Erythroblast (primary cell): Measurements from ENCODE around the gene OTUB1.
"Not testable (repeated sequence)": the region's sequence is repeated elsewhere in the genome, so short reads cannot be mapped to it uniquely, and the experiment has no call there.

Source experiments
- DNase-seq, 2 experiments: peaks; one replicate each; lab custom pipeline; 2025; lab: John Stamatoyannopoulos, UW
- GATA1 ChIP-seq: IDR thresholded peaks from 2 replicates; pipeline ENCODE4 v1.6.1; 2011; ENCODE audit warnings: low read depth, mild to moderate bottlenecking, control low read depth, low read length, moderate library complexity
- POLR2A ChIP-seq: IDR thresholded peaks from 2 replicates; pipeline ENCODE4 v1.6.1; 2011; ENCODE audit warnings: mild to moderate bottlenecking, low read length

Gene OTUB1

DNA sequence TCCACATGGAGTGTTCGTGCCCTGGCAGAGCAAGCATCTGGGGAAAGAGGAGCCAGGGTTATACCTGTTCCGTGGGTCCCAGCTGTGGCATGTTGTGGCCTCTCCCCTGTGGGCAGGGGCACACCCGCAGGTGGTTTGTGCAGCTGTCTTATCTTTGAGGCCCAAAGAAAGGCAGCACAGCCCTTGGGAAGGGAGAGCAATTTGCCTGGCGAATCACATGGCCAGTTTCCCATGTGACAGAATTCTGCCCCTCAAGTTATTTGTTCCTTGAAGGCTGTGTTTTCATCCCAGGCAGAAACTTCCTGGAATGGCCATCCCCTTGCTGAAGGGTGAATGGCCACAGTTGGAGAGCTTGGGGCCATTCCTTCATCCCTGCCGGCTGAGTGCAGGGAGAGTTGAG, 28.2 kb upstream of the OTUB1 start:
- peak; percentile 19 to 51 for DNase-seq
- TF ChIP-seq GATA1 (no peak), POLR2A (no peak)

DNA sequence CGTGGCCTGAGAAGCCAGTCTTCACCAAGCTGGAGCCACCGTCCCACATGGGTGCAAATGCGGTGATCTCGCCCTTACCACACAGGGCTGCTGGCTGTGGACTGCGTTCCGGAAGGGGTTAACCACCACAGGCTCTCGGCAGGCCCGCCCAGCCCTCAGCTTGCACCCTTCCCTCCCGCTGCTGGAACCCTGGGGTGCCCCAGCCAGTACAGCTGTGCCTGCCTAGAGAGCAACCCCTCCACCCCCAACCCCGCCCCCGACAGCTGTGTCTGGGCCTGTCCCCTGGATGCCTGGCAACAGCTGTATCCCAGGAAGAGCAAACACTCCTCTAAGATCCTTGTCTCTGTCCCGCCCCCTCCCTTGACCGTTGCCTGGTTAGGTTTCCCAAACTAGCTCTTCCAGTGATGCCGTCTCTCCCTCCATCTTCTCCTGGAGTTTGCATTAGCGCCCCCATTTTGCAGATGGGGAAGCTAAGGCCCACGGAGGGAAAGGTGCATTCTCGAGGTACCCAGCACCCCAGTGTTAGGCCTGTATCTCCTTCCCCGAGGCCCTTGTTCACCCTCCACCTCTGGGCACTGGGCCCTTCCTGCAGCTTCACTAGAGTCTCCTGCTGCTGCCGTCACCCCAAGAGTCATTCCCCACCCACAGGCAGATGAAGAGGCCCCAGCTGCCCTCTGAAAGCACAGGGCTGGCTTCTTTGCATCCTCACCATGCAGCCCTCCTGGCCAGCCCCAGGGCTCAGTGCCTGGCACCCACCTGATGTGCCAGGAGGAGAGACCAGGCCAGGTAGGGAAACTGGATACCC, 24.4 kb upstream of the OTUB1 start:
- DNase-seq, result no peak
- TF ChIP-seq POLR2A (no peak), GATA1 (no peak)

DNA sequence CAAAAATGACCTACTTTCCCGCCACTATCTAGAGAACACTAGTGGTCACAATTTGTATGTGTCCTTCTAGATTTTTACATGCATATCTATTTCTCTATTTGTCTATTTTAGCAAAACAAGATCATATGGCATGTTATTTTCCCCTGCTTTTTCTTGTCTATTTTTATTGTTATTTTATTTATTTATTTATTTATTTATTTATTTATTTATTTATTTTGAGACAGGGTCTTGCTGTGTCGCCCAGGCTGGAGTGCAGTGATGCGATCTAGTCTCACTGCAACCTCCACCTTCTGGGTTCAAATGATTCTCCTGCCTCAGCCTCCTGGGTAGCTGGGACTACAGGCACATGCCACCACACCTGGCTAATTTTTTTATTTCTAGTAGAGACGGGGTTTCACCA, 22.3 kb upstream of the OTUB1 start:
- not testable (repeated sequence) for DNase-seq

DNA sequence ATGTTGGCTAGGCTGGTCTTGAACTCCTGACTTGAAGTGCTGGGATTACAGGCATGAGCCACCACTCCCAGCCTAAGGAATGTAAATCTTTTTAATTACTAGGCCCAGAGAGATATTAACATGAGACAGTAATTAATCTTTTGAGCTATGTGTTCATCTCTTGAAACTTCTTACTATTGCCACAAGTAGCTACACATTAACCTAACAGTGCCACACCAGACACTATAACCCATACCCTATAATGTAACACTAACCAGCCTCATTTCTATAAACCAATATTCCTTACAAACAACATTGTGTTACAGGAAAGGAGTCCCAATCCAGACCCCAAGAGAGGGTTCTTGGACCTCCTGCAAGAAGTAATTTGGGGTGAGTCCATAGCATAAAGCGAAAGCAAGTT, 19.8 kb upstream of the OTUB1 start:
- TF ChIP-seq POLR2A, result no peak
- no peak for TF ChIP-seq GATA1
- DNase-seq, result no peak

DNA sequence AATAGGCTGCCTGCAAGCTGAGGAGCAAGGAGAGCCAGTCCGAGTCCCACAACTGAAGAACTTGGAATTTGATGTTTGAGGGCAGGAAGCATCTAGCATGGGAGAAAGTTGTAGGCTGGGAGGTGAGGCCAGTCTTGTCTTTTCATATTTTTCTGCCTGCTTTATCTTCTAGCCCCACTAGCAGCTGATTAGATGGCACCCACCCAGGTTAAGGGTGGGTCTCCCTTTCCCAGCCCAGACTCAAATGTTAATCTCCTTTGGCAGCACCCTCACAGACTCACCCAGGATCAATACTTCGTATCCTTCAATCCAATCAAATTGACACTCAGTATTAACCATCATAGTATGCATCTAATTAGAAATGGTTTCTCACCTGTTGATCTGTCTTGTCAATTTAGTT, 16.8 kb upstream of the OTUB1 start:
- TF ChIP-seq POLR2A, result no peak
- no peak for TF ChIP-seq GATA1
- DNase-seq, result peak; percentile 72 to 86

DNA sequence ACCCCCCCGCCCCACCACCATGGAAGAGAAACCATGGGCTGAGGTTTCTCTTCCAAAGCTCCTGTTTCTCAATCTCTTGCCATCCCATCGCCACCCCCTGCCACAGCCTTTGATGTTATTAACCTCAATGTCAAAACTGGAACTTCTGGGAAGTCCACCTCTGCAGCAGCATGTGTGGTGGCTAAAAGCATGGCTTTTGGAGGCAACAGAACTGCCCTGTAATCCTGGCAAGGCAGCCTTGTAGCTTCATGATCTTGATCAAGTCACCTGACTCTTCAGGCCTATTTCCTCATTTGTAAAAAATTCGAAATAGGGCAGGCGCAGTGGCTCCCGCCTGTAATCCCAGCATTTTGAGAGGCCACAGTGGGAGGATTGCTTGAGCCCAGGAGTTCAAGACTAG, 15.3 kb upstream of the OTUB1 start:
- peak; percentile 33 to 36 for DNase-seq
- TF ChIP-seq GATA1, result no peak
- no peak for TF ChIP-seq POLR2A

DNA sequence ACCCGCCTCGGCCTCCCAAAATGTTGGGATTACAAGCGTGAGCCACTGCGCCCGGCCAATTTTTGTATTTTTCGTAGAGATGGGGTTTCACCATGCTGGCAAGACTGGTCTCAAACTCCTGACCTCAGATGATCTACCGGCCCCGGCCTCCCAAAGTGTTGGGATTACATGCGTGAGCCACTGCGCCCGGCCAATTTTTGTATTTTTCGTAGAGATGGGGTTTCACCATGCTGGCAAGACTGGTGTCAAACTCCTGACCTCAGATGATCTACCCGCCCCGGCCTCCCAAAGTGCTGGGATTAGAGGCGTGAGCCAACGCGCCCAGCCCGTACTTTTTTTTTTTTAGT, 12.4 kb upstream of the OTUB1 start:
- not testable (repeated sequence) for DNase-seq

DNA sequence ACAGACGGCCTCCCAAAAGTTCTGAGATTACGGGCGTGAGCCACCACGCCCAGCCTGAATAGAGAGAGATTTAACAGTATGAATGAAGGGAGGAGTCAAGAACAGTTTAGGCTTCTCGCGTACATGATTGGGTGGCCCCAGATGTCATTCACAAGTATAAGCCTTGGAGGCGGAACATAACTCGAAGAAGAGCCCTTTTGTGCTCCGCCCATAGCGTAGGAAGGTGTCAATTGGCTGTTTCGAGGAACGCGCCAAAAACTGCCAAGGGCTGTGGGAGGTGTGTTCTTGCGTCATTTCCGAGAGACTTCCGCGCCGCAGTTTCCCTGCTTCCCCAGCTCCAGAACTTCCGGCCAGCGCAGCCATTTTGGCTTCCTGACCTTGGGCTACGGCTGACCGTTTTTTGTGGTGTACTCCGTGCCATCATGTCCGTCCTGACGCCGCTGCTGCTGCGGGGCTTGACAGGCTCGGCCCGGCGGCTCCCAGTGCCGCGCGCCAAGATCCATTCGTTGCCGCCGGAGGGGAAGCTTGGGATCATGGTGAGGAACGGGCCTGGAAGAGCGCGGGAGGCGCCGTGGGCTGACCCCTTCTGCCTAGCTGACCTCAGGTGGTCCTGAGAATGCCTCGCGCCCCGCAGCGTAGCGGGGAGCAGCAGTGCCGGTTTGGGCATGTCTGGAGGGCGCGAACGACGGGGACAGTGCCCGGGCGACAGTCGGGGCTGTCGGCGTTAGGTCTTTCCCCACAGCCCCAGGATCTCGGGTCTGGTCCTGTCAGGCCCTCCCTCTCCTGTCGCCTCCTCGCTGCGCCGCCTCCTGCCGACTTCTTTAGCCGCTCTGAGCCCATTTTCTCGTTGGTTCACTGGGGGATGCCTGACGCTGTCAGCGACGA, 11.7 kb upstream of the OTUB1 start, which contains the start of gene COX8A:
COX8A (plus strand) TSS at position 362 of the 885 bp plus-strand sequence; CDS start at position 423, 61 bp downstream.
- DNase-seq, result peak; percentile 99 to 100
- TF ChIP-seq GATA1 (no peak), POLR2A (peak; percentile 94)

DNA sequence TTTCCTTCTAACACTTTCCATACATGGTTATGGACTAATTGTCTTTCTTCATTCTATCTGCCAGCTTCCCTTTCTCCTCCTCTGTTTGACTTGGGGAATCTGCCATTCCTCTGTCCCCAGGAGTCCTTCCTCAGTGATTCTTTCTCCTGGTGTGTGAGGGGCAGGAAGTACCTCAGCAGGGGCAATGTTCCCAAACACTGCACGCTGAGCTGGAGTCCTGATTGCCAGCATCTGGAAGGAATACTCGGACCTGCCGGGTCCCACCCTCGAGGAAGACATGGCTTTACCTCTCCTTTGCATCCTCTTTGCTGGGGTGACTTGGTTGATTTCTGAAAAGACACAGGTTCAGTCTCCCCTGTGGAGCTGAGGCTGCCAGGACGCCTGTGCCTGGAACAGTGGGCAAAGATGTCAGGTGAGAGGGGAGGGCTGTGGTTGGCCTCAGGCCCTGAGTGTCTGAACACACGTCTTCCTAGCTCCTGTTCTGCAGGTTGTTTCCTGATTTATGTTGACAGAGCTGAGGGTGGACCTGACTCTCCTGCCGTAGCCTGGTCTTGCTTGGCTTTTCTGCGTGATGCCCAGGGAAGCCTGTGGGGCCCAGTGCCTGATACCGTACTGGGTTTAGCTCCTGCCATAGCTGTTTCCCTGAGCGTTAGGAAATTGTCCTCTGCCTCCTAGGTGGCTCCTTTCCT, 7.5 kb upstream of the OTUB1 start:
- DNase-seq, result no peak
- TF ChIP-seq POLR2A, result no peak
- no peak for TF ChIP-seq GATA1

DNA sequence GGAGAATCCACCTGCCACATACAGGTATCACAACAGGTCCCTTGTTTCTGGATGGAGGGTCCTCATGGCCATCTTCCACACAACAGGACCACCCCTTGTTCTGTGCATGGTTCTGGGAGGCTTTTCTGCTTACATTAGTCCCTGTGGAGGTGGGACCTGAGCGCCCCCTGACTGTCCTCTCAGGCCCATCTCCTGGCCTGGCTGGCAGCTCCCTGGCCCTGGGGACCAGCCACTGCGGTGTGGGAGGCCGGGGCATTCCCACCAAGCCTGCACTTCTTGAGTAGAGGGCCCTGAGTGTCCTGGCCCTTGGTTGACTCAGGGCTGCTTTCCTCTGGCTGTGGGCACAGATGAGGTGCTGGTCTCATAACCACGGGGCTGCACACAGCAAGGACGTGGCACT, 6.8 kb upstream of the OTUB1 start:
- no peak for DNase-seq
- no peak for TF ChIP-seq POLR2A
- no peak for TF ChIP-seq GATA1

DNA sequence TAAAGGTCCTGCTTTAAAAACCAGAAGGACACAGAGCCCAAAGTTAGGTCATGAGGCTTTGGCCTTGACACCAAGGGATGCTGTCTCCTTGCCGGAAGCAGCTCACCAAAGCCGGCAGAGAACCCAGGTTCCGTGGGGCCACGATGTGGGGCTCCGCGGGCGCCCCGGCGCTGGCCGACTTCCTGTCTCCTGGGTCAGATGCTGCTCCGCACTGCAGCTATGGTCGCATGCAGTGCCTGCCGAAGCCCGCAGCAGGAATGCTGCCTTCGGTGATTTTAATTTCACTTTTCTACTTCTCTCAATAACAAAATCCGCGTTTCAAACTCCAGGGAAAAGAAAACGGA, 454 bp upstream of the OTUB1 start:
- no peak for TF ChIP-seq GATA1
- TF ChIP-seq POLR2A, result no peak
- peak; percentile 51 to 61 for DNase-seq

DNA sequence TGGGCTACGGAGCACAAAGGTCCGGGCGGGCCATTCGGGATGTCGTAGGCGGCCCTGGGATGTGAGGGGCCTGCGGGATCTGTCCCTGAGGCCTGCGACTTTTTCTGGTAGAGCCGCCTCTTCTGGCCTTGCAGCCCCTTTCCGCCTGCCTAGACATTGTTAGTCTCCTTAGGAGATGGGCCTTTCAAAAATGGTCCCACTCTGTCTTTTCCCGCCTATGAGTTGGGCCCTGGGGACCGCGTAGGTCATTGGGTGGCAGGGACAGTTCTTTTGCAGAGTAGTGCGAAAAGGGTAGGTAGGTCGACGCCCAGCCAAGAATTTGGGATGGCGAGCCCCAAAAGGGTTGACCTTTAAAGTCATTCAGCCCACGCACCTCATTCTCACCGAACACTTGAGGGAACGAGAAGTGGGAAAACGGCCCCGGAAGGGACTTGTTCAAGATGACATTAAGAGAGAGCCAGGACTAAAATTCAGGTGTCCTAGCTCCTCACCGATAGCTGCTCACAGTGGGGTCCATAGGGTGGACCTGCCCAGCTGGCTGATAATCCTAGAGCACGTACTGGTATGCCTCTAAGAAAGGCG, 785 bp downstream of the OTUB1 start:
- DNase-seq, result no peak
- TF ChIP-seq GATA1, result no peak
- no peak for TF ChIP-seq POLR2A

DNA sequence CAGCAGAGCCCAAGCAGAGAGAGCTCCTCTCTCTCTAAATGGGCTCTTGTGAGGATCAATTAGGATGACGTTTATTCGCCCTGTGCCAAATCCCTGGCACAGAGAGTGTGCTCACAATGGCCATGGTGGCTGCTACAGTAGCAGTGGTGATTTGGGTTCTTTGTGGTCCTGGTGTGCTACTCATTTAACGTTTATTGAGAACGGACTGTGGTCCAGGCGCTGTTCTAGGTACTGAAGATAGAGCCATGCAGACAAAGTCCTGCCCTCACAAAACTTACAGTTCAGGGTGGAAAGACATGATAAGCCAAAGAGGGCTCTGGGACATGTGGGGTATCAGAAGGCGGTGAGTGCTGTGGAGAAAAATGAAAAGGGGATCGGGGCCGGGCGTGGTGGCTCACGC, 5.3 kb downstream of the OTUB1 start:
- no peak for TF ChIP-seq POLR2A

DNA sequence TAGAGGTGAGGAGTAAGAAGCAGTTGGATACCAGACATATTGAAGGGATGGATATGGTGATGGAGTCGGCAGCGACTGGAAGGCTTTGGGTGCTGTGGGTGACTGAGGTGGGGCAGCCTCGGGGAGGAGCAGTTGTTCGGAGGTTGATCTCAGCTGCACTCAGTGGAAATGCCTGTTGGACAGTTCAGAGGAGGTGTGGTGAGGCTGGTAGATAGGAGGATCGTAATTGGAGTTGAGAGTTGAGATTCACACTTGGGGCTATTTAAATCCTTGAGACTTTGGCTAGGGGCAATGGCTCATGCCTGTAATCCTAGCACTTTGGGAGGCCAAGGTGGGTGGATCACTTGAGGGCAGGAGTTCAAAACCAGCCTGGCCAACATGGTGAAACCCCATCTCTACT, 6.9 kb downstream of the OTUB1 start:
- DNase-seq, result no peak
- TF ChIP-seq POLR2A, result no peak
- TF ChIP-seq GATA1, result no peak

More for the DNA sequence above, 5.3 kb downstream of the OTUB1 start:
- no peak for DNase-seq
